ENCODE measurements around the gene LAG3.
A peak's percentile ranks its signal among the peaks of the same experiment; 100 is the strongest.

Gene LAG3

DNA sequence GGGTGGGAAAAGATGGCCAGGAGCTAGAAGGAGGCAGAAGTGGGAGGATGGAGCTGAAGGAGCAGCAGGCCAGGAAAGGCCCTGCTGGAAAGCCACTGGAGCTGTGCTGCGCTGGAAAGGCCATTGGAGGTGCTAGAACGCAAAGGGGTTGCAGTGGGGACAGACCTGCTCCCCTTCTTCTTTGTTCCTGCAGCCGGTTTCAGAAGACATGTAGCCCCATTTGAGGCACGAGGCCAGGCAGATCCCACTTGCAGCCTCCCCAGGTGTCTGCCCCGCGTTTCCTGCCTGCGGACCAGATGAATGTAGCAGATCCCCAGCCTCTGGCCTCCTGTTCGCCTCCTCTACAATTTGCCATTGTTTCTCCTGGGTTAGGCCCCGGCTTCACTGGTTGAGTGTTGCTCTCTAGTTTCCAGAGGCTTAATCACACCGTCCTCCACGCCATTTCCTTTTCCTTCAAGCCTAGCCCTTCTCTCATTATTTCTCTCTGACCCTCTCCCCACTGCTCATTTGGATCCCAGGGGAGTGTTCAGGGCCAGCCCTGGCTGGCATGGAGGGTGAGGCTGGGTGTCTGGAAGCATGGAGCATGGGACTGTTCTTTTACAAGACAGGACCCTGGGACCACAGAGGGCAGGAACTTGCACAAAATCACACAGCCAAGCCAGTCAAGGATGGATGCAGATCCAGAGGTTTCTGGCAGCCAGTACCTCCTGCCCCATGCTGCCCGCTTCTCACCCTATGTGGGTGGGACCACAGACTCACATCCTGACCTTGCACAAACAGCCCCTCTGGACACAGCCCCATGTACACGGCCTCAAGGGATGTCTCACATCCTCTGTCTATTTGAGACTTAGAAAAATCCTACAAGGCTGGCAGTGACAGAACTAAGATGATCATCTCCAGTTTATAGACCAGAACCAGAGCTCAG lies 47.0 kb downstream of the LAG3 start:
- TF ChIP-seq JUND (IDR thresholded peaks at IDR 0.05; ENCODE audit: low read depth) = no peak
- DNase-seq (ENCODE audit: low read depth in 1 of 2, low spot score in 1 of 2) = no peak
- in situ Hi-C loops (cut with HindIII; ENCODE audit: low pct_unique_long_range_greater_than_20kb, low sequenced_read_pairs) = no loop called here

DNA sequence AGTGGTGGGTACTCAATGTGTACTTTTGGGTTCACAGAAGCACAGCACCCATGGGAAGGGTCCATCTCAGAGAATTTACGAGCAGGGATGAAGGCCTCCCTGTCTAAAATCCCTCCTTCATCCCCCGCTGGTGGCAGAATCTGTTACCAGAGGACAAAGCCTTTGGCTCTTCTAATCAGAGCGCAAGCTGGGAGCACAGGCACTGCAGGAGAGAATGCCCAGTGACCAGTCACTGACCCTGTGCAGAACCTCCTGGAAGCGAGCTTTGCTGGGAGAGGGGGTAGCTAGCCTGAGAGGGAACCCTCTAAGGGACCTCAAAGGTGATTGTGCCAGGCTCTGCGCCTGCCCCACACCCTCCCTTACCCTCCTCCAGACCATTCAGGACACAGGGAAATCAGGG lies 47.8 kb downstream of the LAG3 start:
- no peak for DNase-seq (ENCODE audit: low read depth in 1 of 2, low spot score in 1 of 2)
- no peak for TF ChIP-seq JUND (IDR thresholded peaks at IDR 0.05; ENCODE audit: low read depth)
- in situ Hi-C loops (cut with HindIII; ENCODE audit: low pct_unique_long_range_greater_than_20kb, low sequenced_read_pairs) = no loop called here

DNA sequence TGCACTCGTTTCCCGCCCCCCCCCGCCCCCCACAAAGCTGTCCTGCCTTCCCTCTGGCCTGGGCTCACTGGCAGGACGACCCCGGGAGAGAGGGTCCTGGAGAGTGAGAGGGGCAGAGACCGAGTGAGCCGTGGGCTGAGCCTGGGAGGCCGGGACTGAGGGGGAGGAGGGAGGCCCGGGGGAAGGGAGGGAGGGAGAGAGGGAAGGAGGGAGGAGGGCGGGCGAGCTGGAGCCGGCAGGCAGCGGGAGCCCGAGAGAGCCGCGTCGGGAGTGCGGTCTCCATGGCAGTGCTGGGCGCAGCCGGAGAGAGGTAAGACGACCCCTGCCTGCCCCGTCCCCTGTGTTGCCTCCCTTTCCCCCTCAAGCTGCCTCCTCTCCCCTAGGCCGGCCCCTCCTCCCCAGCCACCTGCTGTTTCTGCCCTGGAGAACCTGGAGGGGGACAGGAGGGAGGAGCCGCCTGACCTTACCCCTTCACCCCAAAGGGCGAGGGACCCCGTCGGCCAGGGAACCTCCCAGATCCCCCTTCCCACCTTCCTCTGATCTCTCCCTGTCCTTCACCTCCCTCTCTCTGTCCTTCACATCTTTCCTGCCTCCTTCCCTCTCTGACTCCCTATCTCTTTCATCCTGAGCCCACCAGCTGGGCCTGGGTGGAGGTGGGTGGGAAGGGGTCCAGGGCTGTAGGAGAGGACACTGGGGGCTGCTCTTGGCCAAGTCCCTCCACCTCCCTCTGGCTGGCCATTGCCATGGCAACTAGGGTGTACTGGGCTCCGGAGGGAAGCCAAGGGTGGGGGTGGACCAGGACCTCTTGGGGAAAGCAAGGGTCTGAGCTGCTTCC lies 49.5 kb downstream of the LAG3 start, which contains the start of gene GPR162:
Gene GPR162 (plus strand): TSS at position 231 of the 835 bp plus-strand sequence. CDS start 2,078 bp downstream, outside the sequence.
- DNase-seq (ENCODE audit: low read depth in 1 of 2, low spot score in 1 of 2) = no peak
- in situ Hi-C loops (cut with HindIII; ENCODE audit: low pct_unique_long_range_greater_than_20kb, low sequenced_read_pairs) = no loop called here
- TF ChIP-seq JUND (IDR thresholded peaks at IDR 0.05; ENCODE audit: low read depth) = no peak

DNA sequence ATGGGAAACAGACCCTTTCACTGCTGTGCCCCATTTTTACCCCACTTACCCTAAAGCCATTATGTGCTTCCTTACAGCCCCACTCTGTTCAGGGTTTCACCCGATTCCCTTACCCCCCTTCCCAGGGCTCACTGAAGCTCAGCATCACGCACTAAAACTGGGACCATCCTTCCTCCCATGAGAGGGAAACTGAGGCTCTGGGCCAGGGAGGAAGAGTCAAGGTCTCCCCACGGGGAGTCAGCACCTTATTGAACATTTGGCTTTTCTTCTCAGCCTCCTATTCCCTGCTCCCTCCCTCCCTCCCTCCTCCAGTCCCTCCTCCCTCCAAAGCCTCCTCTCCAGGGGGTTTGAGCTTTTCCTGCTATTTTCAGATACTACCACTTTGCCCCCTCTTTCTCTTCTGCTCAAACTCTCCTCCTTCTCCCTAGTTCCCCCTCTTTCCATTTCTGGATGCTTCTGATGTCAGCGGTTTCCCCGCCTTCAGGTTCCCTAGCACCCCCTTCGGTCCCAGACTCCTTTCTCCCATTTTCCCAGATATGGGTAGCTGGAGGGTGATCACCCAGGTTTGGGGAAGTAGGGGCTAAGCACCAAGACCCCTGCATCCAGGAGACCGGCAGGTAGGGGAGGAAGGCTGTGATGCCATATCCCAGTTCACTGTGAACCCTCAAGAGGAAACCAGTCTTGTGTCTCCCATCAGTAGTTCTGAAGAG lies 50.3 kb downstream of the LAG3 start:
- no peak for TF ChIP-seq JUND (IDR thresholded peaks at IDR 0.05; ENCODE audit: low read depth)
- in situ Hi-C loops (cut with HindIII; ENCODE audit: low pct_unique_long_range_greater_than_20kb, low sequenced_read_pairs) = no loop called here

DNA sequence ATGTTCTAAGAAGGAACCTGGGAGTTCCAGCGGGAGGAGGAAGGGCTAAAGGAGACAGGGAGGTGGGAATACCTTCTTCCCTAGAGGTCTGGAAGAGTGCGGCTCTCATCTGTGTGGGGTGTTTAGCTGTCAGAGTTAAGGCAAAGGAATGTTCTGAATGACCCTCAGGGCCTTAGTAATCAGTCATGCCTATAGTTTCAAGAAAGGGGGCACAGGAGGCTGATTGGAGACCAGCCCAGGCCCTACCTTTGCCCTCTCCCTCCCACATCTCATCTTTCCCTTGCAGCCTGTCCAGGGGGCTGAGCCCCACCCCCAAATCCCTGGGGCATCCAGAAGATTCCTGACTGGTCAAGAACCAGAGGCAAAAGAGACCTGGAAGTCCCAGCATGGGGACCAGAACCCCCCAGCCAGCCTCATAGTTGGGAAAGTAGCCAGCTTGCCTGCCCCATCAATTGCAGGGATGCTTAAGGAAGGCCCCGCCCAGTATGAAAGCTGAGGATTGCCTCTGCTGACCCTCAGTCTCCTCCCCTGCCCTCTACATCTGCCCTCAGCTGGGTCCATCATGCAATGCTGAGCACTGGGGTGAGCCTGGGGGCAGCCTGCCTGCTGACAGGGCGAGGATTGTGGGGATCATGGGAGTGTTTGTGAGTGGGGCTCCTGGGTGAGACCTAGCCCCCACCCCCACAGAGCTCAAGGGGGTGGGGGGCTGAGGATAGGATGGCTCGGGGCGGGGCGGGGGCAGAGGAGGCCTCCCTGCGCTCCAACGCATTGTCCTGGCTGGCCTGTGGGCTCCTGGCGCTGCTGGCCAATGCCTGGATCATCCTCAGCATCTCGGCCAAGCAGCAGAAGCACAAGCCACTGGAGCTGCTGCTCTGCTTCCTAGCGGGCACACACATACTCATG lies 51.1 kb downstream of the LAG3 start:
- no peak for DNase-seq (ENCODE audit: low read depth in 1 of 2, low spot score in 1 of 2)
- no peak for TF ChIP-seq JUND (IDR thresholded peaks at IDR 0.05; ENCODE audit: low read depth)
- in situ Hi-C loops (cut with HindIII; ENCODE audit: low pct_unique_long_range_greater_than_20kb, low sequenced_read_pairs) = no loop called here

More for the DNA sequence above, 50.3 kb downstream of the LAG3 start:
- DNase-seq (ENCODE audit: low read depth in 1 of 2, low spot score in 1 of 2) = no peak

DNA sequence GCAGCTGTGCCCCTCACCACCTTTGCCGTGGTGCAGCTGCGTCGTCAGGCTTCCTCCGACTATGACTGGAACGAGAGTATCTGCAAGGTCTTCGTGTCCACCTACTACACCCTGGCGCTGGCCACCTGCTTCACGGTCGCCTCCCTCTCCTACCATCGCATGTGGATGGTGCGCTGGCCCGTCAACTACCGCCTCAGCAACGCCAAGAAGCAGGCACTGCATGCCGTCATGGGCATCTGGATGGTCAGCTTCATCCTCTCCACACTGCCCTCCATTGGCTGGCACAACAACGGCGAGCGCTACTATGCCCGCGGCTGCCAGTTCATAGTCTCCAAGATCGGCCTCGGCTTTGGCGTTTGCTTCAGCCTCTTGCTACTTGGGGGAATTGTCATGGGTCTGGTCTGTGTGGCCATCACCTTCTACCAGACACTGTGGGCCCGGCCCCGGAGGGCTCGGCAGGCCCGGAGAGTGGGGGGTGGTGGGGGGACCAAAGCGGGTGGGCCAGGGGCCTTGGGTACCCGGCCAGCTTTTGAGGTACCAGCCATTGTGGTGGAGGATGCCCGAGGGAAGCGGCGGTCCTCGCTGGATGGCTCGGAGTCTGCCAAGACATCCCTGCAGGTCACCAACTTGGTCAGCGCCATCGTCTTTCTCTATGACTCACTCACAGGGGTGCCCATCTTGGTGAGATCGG lies 51.9 kb downstream of the LAG3 start:
- TF ChIP-seq JUND (IDR thresholded peaks at IDR 0.05; ENCODE audit: low read depth) = no peak
- DNase-seq (ENCODE audit: low read depth in 1 of 2, low spot score in 1 of 2) = peak in 1 of 2 experiments; percentile 32
- in situ Hi-C loops (cut with HindIII; ENCODE audit: low pct_unique_long_range_greater_than_20kb, low sequenced_read_pairs) = no loop called here

DNA sequence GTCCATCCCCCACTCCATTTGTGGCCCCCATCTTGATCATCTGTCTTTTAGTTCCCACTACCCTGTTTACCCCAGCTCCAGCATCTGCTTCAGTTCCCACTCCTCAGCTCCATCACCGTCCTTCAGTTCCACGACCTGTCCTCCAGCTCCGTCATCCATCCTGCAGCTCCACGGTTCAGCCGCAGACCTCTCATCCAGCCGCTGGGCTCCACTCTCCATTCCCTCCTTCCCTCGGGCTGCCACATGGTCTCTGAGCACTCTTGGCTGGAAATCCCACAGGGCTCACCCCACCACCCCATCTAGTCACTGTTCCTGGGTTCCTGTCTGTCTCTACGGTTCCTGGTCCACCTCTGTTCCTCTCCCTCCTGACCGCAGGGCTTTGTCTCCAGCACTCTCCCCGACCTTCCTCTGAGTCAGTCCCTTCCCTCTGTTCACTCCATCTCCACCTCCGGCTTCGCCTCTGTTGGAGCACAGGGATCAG lies 52.6 kb downstream of the LAG3 start:
- in situ Hi-C loops (cut with HindIII; ENCODE audit: low pct_unique_long_range_greater_than_20kb, low sequenced_read_pairs) = no loop called here
- no peak for TF ChIP-seq JUND (IDR thresholded peaks at IDR 0.05; ENCODE audit: low read depth)
- DNase-seq (ENCODE audit: low read depth in 1 of 2, low spot score in 1 of 2) = no peak

DNA sequence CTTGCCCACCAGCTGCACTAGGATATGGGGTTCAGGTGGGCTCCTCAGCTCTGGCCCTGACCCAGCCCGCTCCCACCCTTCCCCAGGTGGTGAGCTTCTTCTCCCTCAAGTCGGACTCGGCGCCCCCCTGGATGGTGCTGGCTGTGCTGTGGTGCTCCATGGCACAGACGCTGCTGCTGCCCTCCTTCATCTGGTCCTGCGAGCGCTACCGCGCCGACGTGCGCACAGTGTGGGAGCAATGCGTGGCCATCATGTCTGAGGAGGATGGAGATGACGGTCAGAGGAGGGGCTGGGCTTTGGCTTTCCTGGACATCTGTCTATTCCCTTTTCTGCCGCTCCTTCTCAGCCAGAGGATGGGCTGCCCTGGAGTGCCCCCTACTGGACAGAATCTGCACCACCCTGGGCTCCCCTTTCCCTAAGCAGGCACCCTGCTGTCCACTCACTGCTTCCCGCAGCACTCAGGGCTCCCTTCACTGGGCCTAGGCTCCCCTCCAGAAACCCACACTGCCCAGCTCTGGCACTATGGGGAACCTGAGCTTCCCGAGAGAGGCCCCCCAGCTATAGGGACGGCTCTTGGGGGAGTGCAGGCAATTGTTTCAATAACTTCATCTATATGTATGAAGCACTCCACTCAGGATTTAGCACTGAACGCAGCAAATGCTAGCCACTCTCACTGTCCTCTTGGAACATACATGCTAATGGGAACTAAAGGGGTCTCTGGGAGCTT lies 53.2 kb downstream of the LAG3 start:
- in situ Hi-C loops (cut with HindIII; ENCODE audit: low pct_unique_long_range_greater_than_20kb, low sequenced_read_pairs) = no loop called here
- peak; percentile 64 to 70 for DNase-seq (ENCODE audit: low read depth in 1 of 2, low spot score in 1 of 2)
- TF ChIP-seq JUND (IDR thresholded peaks at IDR 0.05; ENCODE audit: low read depth) = no peak

DNA sequence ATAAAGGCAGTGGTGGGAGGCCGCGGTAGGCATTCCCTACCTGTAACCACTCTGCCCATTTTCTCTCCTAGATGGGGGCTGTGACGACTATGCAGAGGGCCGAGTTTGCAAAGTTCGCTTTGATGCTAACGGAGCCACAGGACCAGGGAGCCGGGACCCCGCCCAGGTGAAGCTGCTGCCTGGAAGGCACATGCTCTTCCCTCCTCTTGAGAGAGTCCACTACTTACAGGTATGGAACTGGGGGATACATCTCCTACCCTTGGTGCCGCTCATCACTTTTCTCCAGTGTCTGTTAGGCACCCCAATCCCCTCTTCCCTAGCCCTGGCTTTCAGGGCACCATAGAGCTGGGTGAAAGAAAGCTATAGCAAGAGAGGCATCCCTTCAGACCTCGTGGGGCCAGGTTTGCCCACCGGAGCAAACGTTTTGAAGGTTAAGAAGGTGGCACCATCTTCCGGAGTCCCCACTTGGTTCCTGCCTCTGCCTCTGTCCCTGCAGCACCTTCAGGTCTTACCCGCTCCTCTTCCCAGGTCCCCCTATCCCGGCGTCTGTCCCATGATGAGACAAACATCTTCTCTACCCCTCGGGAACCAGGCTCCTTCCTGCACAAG lies 53.9 kb downstream of the LAG3 start:
- TF ChIP-seq JUND (IDR thresholded peaks at IDR 0.05; ENCODE audit: low read depth) = no peak
- in situ Hi-C loops (cut with HindIII; ENCODE audit: low pct_unique_long_range_greater_than_20kb, low sequenced_read_pairs) = no loop called here
- DNase-seq (ENCODE audit: low read depth in 1 of 2, low spot score in 1 of 2) = no peak
